Measurements from ENCODE around the gene C9orf43.

DNA sequence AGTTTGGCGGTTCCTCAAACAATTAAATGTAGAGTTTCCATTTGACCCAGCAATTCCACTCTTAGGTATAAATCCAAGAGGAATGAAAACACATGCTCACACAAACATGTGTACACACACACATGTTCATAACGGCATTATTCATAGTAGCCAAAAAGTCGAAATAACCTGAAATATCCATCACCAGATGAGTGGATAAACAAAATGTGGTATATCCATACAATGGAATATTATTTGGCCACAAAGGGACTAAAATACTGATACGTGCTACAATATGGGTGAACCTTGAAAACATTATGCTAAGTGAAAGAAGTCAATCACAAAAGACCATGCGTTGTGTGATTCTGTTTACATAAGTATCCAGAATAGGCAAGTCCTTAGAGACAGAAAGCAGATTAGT, 61.7 kb downstream of the C9orf43 start:
- TF ChIP-seq, protein P1, sequence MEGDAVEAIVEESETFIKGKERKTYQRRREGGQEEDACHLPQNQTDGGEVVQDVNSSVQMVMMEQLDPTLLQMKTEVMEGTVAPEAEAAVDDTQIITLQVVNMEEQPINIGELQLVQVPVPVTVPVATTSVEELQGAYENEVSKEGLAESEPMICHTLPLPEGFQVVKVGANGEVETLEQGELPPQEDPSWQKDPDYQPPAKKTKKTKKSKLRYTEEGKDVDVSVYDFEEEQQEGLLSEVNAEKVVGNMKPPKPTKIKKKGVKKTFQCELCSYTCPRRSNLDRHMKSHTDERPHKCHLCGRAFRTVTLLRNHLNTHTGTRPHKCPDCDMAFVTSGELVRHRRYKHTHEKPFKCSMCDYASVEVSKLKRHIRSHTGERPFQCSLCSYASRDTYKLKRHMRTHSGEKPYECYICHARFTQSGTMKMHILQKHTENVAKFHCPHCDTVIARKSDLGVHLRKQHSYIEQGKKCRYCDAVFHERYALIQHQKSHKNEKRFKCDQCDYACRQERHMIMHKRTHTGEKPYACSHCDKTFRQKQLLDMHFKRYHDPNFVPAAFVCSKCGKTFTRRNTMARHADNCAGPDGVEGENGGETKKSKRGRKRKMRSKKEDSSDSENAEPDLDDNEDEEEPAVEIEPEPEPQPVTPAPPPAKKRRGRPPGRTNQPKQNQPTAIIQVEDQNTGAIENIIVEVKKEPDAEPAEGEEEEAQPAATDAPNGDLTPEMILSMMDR (IDR thresholded peaks at IDR 0.05): no peak
- TF ChIP-seq RAD21 (conservative IDR thresholded peaks at IDR 0.05 in 1 of 2, IDR thresholded peaks at IDR 0.05 in 1 of 2): no peak
- TF ChIP-seq CBX2 (IDR thresholded peaks at IDR 0.05; ENCODE audit: borderline replicate concordance, low read depth): no peak
- no peak for TF ChIP-seq RARB (CRISPR knock-in tag; IDR thresholded peaks at IDR 0.05)
- TF ChIP-seq, protein P2, sequence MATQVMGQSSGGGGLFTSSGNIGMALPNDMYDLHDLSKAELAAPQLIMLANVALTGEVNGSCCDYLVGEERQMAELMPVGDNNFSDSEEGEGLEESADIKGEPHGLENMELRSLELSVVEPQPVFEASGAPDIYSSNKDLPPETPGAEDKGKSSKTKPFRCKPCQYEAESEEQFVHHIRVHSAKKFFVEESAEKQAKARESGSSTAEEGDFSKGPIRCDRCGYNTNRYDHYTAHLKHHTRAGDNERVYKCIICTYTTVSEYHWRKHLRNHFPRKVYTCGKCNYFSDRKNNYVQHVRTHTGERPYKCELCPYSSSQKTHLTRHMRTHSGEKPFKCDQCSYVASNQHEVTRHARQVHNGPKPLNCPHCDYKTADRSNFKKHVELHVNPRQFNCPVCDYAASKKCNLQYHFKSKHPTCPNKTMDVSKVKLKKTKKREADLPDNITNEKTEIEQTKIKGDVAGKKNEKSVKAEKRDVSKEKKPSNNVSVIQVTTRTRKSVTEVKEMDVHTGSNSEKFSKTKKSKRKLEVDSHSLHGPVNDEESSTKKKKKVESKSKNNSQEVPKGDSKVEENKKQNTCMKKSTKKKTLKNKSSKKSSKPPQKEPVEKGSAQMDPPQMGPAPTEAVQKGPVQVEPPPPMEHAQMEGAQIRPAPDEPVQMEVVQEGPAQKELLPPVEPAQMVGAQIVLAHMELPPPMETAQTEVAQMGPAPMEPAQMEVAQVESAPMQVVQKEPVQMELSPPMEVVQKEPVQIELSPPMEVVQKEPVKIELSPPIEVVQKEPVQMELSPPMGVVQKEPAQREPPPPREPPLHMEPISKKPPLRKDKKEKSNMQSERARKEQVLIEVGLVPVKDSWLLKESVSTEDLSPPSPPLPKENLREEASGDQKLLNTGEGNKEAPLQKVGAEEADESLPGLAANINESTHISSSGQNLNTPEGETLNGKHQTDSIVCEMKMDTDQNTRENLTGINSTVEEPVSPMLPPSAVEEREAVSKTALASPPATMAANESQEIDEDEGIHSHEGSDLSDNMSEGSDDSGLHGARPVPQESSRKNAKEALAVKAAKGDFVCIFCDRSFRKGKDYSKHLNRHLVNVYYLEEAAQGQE (IDR thresholded peaks at IDR 0.05): no peak
- TF ChIP-seq, protein P3, sequence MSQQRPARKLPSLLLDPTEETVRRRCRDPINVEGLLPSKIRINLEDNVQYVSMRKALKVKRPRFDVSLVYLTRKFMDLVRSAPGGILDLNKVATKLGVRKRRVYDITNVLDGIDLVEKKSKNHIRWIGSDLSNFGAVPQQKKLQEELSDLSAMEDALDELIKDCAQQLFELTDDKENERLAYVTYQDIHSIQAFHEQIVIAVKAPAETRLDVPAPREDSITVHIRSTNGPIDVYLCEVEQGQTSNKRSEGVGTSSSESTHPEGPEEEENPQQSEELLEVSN (IDR thresholded peaks at IDR 0.05; ENCODE audit: borderline replicate concordance, low read depth): no peak
- TF ChIP-seq, protein P4, sequence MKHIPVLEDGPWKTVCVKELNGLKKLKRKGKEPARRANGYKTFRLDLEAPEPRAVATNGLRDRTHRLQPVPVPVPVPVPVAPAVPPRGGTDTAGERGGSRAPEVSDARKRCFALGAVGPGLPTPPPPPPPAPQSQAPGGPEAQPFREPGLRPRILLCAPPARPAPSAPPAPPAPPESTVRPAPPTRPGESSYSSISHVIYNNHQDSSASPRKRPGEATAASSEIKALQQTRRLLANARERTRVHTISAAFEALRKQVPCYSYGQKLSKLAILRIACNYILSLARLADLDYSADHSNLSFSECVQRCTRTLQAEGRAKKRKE (CRISPR knock-in tag; IDR thresholded peaks at IDR 0.05; ENCODE audit: low read depth): no peak
- no peak for TF ChIP-seq TP53 (CRISPR knock-in tag; IDR thresholded peaks at IDR 0.05)
- TF ChIP-seq ZFP36 (IDR thresholded peaks at IDR 0.05; ENCODE audit: borderline replicate concordance, partially characterized antibody): no peak
- TF ChIP-seq JUN (IDR thresholded peaks at IDR 0.05): no peak
- no peak for TF ChIP-seq NR3C1 (IDR thresholded peaks at IDR 0.05)
- no peak for TF ChIP-seq POLR2AphosphoS2 (conservative IDR thresholded peaks at IDR 0.05; ENCODE audit: low read length)
- no peak for TF ChIP-seq EP300 (IDR thresholded peaks at IDR 0.05)

Measured in A549 (cell line).